ENCODE measurements around the gene MGLL.

GRCh38 chr3:127749361-127749760 lies 73.0 kb downstream of the MGLL start:
- TF ChIP-seq EZH2phosphoT487 (IDR thresholded peaks at IDR 0.05; ENCODE audit: insufficient read depth, low read depth) (no peak), EZH2 (IDR thresholded peaks at IDR 0.05; ENCODE audit: insufficient read depth, poor library complexity, severe bottlenecking) (no peak)
